NCI-H2196 treated with DMSO at 0.1 percent for 48 hours (cell line): ENCODE results near the gene KIRREL3.
A peak's percentile ranks its signal among the peaks of the same experiment; 100 is the strongest.

ENCODE experiments used
- DNase-seq: peaks from one replicate; lab custom pipeline; 2025; ENCODE audit not compliant: unreplicated experiment; lab: John Stamatoyannopoulos, UW

KIRREL3 gene

DNA sequence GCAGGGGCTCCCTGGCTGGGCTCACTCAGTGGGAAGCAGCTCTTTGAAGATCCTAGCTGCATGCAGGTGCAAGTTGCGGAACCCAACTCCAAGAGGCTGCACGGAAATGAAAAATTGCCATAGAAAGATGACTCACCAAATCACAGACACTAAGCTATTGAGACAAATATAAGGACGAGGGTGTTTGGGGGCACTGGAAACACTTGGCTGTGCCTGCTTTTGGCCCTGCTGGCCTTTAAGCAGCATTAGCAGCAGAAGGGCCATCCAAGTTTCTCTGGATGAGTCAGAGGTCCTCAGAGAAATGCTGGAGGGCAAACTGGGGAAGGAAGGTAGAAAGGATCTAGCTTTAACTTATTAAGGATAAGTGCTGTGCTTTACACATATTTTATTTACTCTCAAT is 282.3 kb downstream of the KIRREL3 start:
- no peak for DNase-seq

DNA sequence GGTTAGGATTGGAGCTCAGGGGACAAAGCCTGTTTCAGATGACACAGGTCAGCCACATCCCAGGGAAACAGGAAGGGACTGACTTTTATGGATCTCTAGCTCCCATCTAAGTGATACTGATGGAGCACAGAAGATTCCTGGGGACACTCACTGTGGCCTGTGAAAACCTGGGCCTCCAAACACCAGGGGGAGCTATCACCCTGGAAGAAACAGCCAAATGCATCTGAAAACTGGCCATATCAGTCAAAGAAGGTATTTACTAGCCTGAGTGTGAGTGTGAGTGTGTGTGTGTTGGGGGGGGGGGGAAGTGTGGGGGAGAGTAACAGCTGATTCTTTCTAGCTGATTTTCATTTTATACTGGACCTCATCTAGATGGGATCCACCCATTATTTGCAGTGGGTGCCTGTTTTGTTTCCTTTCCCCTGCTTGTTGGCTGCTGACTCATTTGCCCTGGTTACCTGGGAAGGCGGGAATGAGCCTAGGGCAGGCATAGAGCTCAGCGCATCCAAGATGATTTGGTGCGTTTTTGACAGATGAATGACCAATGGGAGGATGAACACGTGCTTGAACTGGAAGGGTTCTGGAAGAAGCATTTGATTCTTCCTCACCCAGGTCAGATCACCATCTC is 284.0 kb downstream of the KIRREL3 start:
- peak; percentile 7 for DNase-seq

DNA sequence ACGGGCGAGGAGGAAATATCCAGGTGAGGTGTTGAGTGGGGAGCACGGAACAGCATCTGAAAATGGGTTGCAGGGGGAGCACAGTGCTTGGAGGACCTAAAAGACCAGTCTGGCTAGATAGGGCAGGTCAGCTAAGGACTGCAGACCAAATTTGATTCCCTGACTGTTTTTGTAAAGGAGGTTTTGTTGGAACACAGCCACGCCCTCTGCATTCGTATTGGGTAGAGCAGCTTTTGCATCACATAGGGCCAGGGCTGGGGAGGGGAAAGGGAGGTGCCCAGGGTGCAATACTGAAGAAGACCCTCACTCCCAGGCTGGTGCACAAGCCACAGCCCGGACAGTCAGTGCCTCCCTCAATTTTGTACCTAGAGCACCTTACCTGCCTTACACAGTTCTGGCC is 286.8 kb downstream of the KIRREL3 start:
- DNase-seq: no peak

GRCh38 chr11:126711977-126712625 is 288.5 kb downstream of the KIRREL3 start:
- no peak for DNase-seq

GRCh38 chr11:126710804-126711399 is 289.7 kb downstream of the KIRREL3 start:
- no peak for DNase-seq

- DNase-seq: no peak
Measured at GRCh38 chr11:126707498-126707897, 293.1 kb downstream of the KIRREL3 start.

- DNase-seq: no peak
Measured at GRCh38 chr11:126704096-126704495, 296.5 kb downstream of the KIRREL3 start.

GRCh38 chr11:126703662-126704061 is 296.9 kb downstream of the KIRREL3 start:
- DNase-seq: no peak

DNA sequence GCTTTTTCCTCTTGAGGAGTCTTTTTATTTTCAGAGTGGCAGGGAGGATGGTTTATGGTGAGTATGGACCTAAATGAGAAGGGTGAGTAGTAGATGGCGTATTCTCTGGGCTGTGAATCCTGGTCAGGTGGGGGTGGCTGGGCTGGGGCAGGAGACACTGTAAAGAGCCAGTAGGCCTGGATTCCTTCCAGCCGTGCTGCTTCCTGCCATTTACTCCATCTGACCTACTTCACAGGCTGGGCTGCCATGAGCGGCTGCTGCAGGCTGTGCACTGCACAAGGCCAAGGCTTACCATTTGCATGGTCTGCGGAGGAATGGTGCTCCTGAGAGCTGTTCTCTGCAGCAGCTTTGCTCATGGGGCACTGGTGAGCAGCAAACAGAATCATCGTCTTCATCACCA is 297.6 kb downstream of the KIRREL3 start:
- DNase-seq: no peak

DNA sequence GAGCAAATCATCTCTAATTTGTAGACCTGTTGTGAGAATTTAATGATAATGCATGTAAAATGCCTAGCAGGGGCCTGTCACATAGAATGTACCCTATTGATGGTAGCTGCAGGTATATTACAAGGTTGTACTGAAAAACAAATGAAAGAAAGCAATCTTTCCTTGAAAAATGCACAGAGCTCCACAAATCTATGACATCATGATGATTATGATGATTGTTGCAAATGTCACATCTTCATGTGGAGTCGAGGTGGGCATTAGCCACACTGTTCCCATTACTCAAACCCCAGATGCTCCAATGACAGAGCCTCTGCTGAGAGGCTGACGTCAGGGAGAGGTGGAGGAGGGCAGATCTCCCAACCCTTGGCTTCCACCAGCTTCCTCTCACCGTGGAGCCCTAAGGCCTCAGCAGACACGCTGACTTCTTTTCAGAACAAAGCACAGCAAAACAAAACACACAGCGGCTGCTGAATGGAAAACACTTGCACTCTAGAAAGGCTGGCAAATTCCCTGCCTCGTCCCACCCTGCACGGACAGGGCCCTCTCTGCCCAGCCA is 298.3 kb downstream of the KIRREL3 start:
- no peak for DNase-seq

DNA sequence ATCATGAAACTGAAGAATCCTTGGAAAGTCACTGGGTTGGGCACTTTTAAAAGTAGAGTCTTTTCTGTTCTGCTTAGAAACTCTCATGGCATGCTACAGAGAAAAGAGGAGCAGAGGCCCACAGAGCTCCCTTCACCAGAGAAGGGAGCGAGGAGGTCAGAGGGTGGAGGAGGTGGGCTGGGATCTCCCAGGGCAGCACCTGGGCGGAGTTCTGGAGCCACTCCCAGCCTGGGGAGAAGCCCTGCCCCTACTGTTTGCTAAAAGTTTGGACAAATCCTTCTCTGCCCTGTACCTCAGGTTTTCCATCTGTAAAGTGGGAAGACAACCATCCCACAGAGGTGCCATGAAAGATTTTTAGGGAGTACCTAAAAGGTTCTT is 299.1 kb downstream of the KIRREL3 start:
- no peak for DNase-seq

- DNase-seq: no peak
Measured at GRCh38 chr11:126700768-126701519, 299.6 kb downstream of the KIRREL3 start.

DNA sequence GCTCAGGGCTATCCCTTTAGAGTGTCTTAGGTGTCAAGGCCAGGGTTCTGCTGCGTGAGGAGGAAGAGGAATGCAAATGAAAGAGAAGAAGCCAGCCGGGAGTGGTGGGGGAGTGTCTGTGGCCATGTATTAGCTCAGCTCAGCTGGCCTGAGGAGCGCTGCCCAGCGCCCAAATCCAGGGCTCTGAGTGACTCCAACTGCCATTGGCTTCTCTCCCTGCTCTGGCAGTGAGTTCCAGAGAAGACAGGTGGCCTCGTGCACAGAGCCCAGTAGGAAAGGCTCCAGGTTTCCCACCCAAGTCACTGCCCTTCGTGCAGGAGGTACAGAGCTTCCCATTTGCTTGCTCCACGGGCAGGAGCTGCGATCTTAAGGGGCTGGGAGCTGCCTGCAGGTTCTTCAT is 302.0 kb downstream of the KIRREL3 start:
- DNase-seq: no peak

DNA sequence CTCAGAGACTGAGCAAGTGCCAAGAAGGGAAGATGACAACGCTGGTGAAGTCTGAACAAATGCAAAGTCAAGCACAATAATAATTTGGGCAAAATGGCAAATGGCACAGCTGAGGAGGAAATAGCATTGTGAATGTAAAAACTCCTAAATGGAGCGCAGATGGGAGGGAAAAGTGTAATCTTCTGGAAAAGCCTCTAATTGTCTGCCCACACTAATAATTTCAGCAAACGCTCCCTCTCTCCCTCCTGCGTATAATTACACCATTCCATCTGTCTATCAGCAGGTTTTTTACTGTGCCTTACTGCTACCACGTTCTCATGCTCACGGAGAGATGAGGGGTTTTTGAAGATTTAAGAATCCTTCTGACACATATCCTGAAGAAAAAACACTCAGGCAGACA is 302.6 kb downstream of the KIRREL3 start:
- no peak for DNase-seq

DNA sequence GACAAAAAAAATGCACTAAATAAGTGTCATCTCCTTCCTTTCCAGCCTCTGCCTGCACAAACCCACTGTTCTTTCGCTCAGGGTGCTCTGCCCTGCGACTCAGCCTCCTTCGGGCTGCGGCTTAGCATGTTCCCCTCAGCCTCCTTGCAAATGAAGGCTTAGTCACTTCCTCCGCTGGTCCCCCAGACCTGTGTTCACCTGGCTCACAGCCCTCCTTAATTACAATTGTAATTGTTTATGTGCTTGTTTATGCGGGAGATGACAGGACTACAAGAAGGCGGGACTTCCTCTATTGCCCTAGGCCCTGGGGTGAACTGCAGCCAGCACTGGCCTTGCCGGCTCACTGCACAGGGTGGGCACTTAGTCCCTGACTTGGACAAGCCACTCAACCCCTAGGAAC is 303.6 kb downstream of the KIRREL3 start:
- no peak for DNase-seq

- no peak for DNase-seq
Measured at GRCh38 chr11:126695293-126695692, 305.3 kb downstream of the KIRREL3 start.

DNA sequence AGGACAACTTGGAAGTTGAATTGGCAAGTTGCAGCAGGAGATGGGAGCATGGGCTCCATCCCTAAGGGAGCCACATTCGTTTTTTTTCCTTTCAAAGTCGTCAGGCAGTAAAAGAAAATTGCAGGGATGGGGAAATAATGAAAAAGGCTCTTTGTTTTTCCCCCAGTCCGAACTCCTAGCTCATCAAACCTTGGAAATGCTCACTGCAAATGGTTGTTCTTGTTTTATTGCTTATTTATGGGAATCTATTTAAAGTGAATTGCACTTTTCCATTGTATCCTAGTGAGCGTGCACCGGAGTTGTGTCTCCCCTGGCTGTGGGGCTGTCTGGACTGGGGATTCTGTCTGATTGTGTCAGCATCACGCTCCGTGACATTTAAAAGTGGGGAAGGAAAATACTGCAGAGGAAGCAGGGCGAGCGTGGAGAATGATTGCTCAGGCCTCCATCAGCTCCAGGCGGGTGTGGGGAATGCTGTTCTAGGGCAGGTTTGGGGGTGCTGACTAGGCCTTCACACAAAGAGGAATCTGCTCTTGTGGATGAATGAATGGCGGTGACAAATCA is 306.4 kb downstream of the KIRREL3 start:
- no peak for DNase-seq

- DNase-seq: no peak
Measured at GRCh38 chr11:126687477-126687876, 313.1 kb downstream of the KIRREL3 start.

DNA sequence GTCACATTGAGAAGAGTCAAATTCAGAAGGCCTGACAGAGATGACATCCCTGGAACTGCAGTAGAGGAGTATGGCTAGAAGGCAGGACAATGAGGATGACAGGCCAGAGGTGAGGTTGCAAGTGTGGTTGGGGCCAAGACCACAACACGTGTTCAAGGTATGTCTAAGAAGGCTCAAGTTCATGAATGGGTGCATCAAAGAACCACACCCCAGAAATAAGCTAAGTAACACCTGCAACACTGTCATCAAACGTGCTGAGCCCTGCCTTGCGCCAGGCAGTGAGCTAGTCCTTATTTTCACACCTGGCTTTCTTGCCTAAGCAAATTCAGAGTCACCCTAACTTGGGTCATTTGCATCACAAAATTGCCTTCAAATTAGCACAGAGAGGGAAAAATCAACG is 313.6 kb downstream of the KIRREL3 start:
- no peak for DNase-seq

DNA sequence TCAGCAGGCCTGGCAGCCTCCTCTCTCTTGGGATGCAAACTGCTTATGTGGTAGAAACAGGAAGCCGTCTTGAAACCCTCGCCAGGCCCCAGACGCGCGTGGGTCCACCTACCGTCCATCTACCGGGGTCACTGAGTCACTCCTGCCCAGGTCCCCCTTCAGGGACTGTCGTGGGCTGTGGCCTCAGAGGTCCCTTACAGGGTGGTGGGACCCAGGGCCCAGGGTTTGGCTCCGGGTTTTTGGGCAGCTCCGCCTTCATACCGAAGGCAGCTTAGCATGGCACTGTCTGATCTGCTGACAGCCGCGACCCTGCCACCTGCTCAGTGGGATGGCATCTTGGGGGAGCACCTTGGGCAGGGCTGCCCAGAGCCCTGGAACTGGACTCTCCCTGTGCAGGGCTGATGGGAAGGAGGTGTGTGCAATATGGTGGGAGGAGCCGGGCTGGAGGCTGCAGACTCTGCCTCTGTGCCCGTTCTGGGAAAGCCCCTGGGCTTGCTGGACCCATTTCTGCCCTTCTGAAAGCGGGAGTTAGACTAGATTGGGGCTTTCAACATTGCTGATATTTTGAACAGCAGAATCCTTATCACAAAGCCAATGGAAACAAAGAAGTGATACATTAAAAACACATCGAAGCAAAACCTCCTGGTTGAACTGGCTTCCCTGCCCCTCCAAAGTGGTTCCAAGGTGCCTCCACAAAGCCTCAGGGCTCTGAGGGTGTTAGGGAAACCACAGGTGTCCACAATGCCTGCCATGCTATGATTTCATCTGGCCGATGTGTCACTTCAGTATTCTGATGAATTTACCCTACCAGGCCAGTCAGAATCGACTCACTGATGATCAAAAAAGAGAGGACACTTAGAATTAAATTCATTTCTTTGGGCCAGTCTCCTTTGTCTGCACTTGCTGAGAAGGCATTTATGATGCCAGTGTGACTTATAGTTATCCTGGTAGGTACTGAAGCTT is 316.5 kb downstream of the KIRREL3 start:
- no peak for DNase-seq
